ENCODE results near the gene SIN3B.

The SIN3B gene

GRCh38 chr19:16841391-16841926, 12.3 kb downstream of the SIN3B start:
- H2AK5ac ChIP-seq (ENCODE audit: low read length), result no peak overlapping the region
- H3K4me1 ChIP-seq (ENCODE audit: control insufficient read depth in 1 of 2, insufficient read depth in 2 of 2, low read length in 2 of 2), result no peaks in the 10 kb centered on the region
- no peaks in the 10 kb centered on the region for H3K27me3 ChIP-seq (ENCODE audit: insufficient read depth, low read length)
- H3K27ac ChIP-seq (ENCODE audit: low read depth, low read length), result no peak overlapping the region
- H3K9me3 ChIP-seq (ENCODE audit: insufficient read depth, low read depth, low read length), result no peaks in the 10 kb centered on the region
- no peak overlapping the region for H2AFZ ChIP-seq (ENCODE audit: insufficient read depth, low read length, poor library complexity)
- no peak overlapping the region for H2BK12ac ChIP-seq (ENCODE audit: low read length)
- no peak overlapping the region for H4K91ac ChIP-seq (ENCODE audit: low read depth, low read length)
- no peak overlapping the region for H3K18ac ChIP-seq (ENCODE audit: low read length)
- no peak overlapping the region for H2BK120ac ChIP-seq (ENCODE audit: insufficient read depth, low read length, poor library complexity)
- H3K36me3 ChIP-seq (ENCODE audit: control insufficient read depth in 1 of 2, insufficient read depth in 2 of 2, low read length in 2 of 2), result peaks cover 88 to 92% of the 10 kb centered on the region in 2 experiments
- no peak overlapping the region for H2BK5ac ChIP-seq (ENCODE audit: low read depth, low read length, poor library complexity)
- no peak overlapping the region for H3K4me3 ChIP-seq (ENCODE audit: low read depth, low read length)
- no peak overlapping the region for H3K14ac ChIP-seq (ENCODE audit: low read length)
- H3K79me1 ChIP-seq (ENCODE audit: low read length), result no peaks in the 10 kb centered on the region
- no peak overlapping the region for H3K4ac ChIP-seq (ENCODE audit: low read depth, low read length)
- no peak overlapping the region for H3K9ac ChIP-seq (ENCODE audit: low read length)
- no CpG with 5 or more reads among the region's 15 CpGs for WGBS (ENCODE audit: extremely low coverage, insufficient coverage, insufficient read length)
- H3K79me2 ChIP-seq (ENCODE audit: control insufficient read depth, insufficient read depth, low read length, poor library complexity), result no peaks in the 10 kb centered on the region
- H4K12ac ChIP-seq (ENCODE audit: low read depth, low read length), result no peak overlapping the region
- DNase-seq, result no peak
- no peak overlapping the region for H4K8ac ChIP-seq (ENCODE audit: low read depth, low read length)
- H3K23ac ChIP-seq (ENCODE audit: low read length), result no peak overlapping the region
- H3K4me2 ChIP-seq (ENCODE audit: low read length), result no peak overlapping the region

GRCh38 chr19:16846901-16847300, 17.7 kb downstream of the SIN3B start:
- H2BK12ac ChIP-seq (ENCODE audit: low read length), result no peak overlapping the region
- no peak overlapping the region for H3K4ac ChIP-seq (ENCODE audit: low read depth, low read length)
- H3K4me2 ChIP-seq (ENCODE audit: low read length), result no peak overlapping the region
- no CpG with 5 or more reads among the region's 16 CpGs for WGBS (ENCODE audit: extremely low coverage, insufficient coverage, insufficient read length)
- H4K91ac ChIP-seq (ENCODE audit: low read depth, low read length), result no peak overlapping the region
- H3K14ac ChIP-seq (ENCODE audit: low read length), result no peak overlapping the region
- H3K9me3 ChIP-seq (ENCODE audit: insufficient read depth, low read depth, low read length), result no peaks in the 10 kb centered on the region
- H3K27me3 ChIP-seq (ENCODE audit: insufficient read depth, low read length), result no peaks in the 10 kb centered on the region
- no peak overlapping the region for H4K12ac ChIP-seq (ENCODE audit: low read depth, low read length)
- no peaks in the 10 kb centered on the region for H3K4me1 ChIP-seq (ENCODE audit: control insufficient read depth in 1 of 2, insufficient read depth in 2 of 2, low read length in 2 of 2)
- no peak overlapping the region for H2BK120ac ChIP-seq (ENCODE audit: insufficient read depth, low read length, poor library complexity)
- no peak overlapping the region for H3K9ac ChIP-seq (ENCODE audit: low read length)
- H3K79me1 ChIP-seq (ENCODE audit: low read length), result no peaks in the 10 kb centered on the region
- H2BK5ac ChIP-seq (ENCODE audit: low read depth, low read length, poor library complexity), result no peak overlapping the region
- no peak overlapping the region for H4K8ac ChIP-seq (ENCODE audit: low read depth, low read length)
- no peak overlapping the region for H3K27ac ChIP-seq (ENCODE audit: low read depth, low read length)
- no peak overlapping the region for H2AK5ac ChIP-seq (ENCODE audit: low read length)
- H3K79me2 ChIP-seq (ENCODE audit: control insufficient read depth, insufficient read depth, low read length, poor library complexity), result no peaks in the 10 kb centered on the region
- no peak for DNase-seq
- H3K4me3 ChIP-seq (ENCODE audit: low read depth, low read length), result no peak overlapping the region
- no peak overlapping the region for H3K18ac ChIP-seq (ENCODE audit: low read length)
- peaks cover 78 to 88% of the 10 kb centered on the region in 2 experiments for H3K36me3 ChIP-seq (ENCODE audit: control insufficient read depth in 1 of 2, insufficient read depth in 2 of 2, low read length in 2 of 2)
- H2AFZ ChIP-seq (ENCODE audit: insufficient read depth, low read length, poor library complexity), result no peak overlapping the region
- H3K23ac ChIP-seq (ENCODE audit: low read length), result no peak overlapping the region

- Histone ChIP-seq H3K27me3 (ENCODE audit: insufficient read depth, low read length) (no peaks in the 10 kb centered on the region), H3K79me1 (ENCODE audit: low read length) (no peaks in the 10 kb centered on the region), H3K79me2 (ENCODE audit: control insufficient read depth, insufficient read depth, low read length, poor library complexity) (no peaks in the 10 kb centered on the region), H3K4me1 (ENCODE audit: control insufficient read depth in 1 of 2, insufficient read depth in 2 of 2, low read length in 2 of 2) (no peaks in the 10 kb centered on the region), H4K8ac (ENCODE audit: low read depth, low read length) (no peak overlapping the region), H3K27ac (ENCODE audit: low read depth, low read length) (no peak overlapping the region), H3K36me3 (ENCODE audit: control insufficient read depth in 1 of 2, insufficient read depth in 2 of 2, low read length in 2 of 2) (peaks cover 79 to 88% of the 10 kb centered on the region in 2 experiments), H2BK120ac (ENCODE audit: insufficient read depth, low read length, poor library complexity) (no peak overlapping the region), H2BK5ac (ENCODE audit: low read depth, low read length, poor library complexity) (no peak overlapping the region), H4K91ac (ENCODE audit: low read depth, low read length) (no peak overlapping the region), H3K9ac (ENCODE audit: low read length) (no peak overlapping the region), H3K9me3 (ENCODE audit: insufficient read depth, low read depth, low read length) (no peaks in the 10 kb centered on the region), H3K4me2 (ENCODE audit: low read length) (no peak overlapping the region), H3K18ac (ENCODE audit: low read length) (no peak overlapping the region), H4K12ac (ENCODE audit: low read depth, low read length) (no peak overlapping the region), H2AK5ac (ENCODE audit: low read length) (no peak overlapping the region), H3K4ac (ENCODE audit: low read depth, low read length) (no peak overlapping the region), H3K14ac (ENCODE audit: low read length) (no peak overlapping the region), H2AFZ (ENCODE audit: insufficient read depth, low read length, poor library complexity) (no peak overlapping the region), H3K23ac (ENCODE audit: low read length) (no peak overlapping the region), H2BK12ac (ENCODE audit: low read length) (no peak overlapping the region), H3K4me3 (ENCODE audit: low read depth, low read length) (no peak overlapping the region)
- no peak for DNase-seq
- no CpG with 5 or more reads among the region's 6 CpGs for WGBS (ENCODE audit: extremely low coverage, insufficient coverage, insufficient read length)
Measured at GRCh38 chr19:16847430-16847829, 18.2 kb downstream of the SIN3B start.

GRCh38 chr19:16849168-16849567, 20.0 kb downstream of the SIN3B start:
- no peak overlapping the region for H3K18ac ChIP-seq (ENCODE audit: low read length)
- H2BK5ac ChIP-seq (ENCODE audit: low read depth, low read length, poor library complexity), result no peak overlapping the region
- peaks cover 5% of the 10 kb centered on the region for H3K9me3 ChIP-seq (ENCODE audit: insufficient read depth, low read depth, low read length)
- no peaks in the 10 kb centered on the region for H3K27me3 ChIP-seq (ENCODE audit: insufficient read depth, low read length)
- H4K12ac ChIP-seq (ENCODE audit: low read depth, low read length), result no peak overlapping the region
- H2BK12ac ChIP-seq (ENCODE audit: low read length), result no peak overlapping the region
- no peaks in the 10 kb centered on the region for H3K4me1 ChIP-seq (ENCODE audit: control insufficient read depth in 1 of 2, insufficient read depth in 2 of 2, low read length in 2 of 2)
- no peaks in the 10 kb centered on the region for H3K79me2 ChIP-seq (ENCODE audit: control insufficient read depth, insufficient read depth, low read length, poor library complexity)
- no peak overlapping the region for H4K8ac ChIP-seq (ENCODE audit: low read depth, low read length)
- no peaks in the 10 kb centered on the region for H3K79me1 ChIP-seq (ENCODE audit: low read length)
- H3K14ac ChIP-seq (ENCODE audit: low read length), result no peak overlapping the region
- H3K9ac ChIP-seq (ENCODE audit: low read length), result no peak overlapping the region
- no peak overlapping the region for H3K23ac ChIP-seq (ENCODE audit: low read length)
- peaks cover 79 to 89% of the 10 kb centered on the region in 2 experiments for H3K36me3 ChIP-seq (ENCODE audit: control insufficient read depth in 1 of 2, insufficient read depth in 2 of 2, low read length in 2 of 2)
- no peak overlapping the region for H4K91ac ChIP-seq (ENCODE audit: low read depth, low read length)
- H3K27ac ChIP-seq (ENCODE audit: low read depth, low read length), result no peak overlapping the region
- H3K4me2 ChIP-seq (ENCODE audit: low read length), result no peak overlapping the region
- H2AK5ac ChIP-seq (ENCODE audit: low read length), result no peak overlapping the region
- no peak overlapping the region for H3K4me3 ChIP-seq (ENCODE audit: low read depth, low read length)
- no peak overlapping the region for H2AFZ ChIP-seq (ENCODE audit: insufficient read depth, low read length, poor library complexity)
- H3K4ac ChIP-seq (ENCODE audit: low read depth, low read length), result no peak overlapping the region
- no CpG with 5 or more reads among the region's 1 CpG for WGBS (ENCODE audit: extremely low coverage, insufficient coverage, insufficient read length)
- no peak for DNase-seq
- no peak overlapping the region for H2BK120ac ChIP-seq (ENCODE audit: insufficient read depth, low read length, poor library complexity)

Measured in trophoblast cell (in vitro differentiated cells and primary cell).